Neural cell (in vitro differentiated cells): ENCODE results near the gene PEAK3. TPM values are rescaled to one million over a fixed set of nuclear protein-coding genes. Genes with fewer than 3 reads are reported as not detected.

Experiments used
- H2AFZ ChIP-seq: fragments of 200-600, 300-800 bp; sonication (generic), shearing (Covaris generic); 2 replicates; pipeline ENCODE4 v1.6.0; 2014; ENCODE audit warnings: low read depth, mild to moderate bottlenecking, antibody characterized with exemption, low read length, moderate library complexity
- H3F3A ChIP-seq: fragments of 200-600 bp; shearing (Covaris generic); 2 replicates; pipeline ENCODE4 v1.6.1; 2016; ENCODE audit warnings: mild to moderate bottlenecking, moderate library complexity, mixed read lengths, antibody characterized with exemption, low read length; ENCODE audit not compliant: insufficient read depth, poor library complexity, severe bottlenecking
- H3K27ac ChIP-seq: fragments of 200-600, 300-800 bp; sonication (generic), shearing (Covaris generic); 2 replicates; pipeline ENCODE4 v1.5.1; 2014; ENCODE audit warnings: mild to moderate bottlenecking, low read length, moderate library complexity
- H3K27me3 ChIP-seq: fragments of 300-800, 200-600 bp; sonication (generic), shearing (Covaris generic); 2 replicates; pipeline ENCODE4 v1.6.0; 2014; ENCODE audit warnings: mild to moderate bottlenecking, low read depth, low read length, moderate library complexity; ENCODE audit not compliant: insufficient read depth
- H3K36me3 ChIP-seq: fragments of 300-800, 200-600 bp; sonication (generic), shearing (Covaris generic); 2 replicates; pipeline ENCODE4 v1.5.1; 2014; ENCODE audit warnings: mild to moderate bottlenecking, antibody characterized with exemption, low read length, moderate library complexity; ENCODE audit not compliant: insufficient read depth
- H3K4me2 ChIP-seq: fragments of 300-800, 200-600 bp; sonication (generic), shearing (Covaris generic); 2 replicates; pipeline ENCODE4 v1.6.0; 2014; ENCODE audit warnings: mild to moderate bottlenecking, low read length
- H3K4me3 ChIP-seq: fragments of 300-800, 200-600 bp; sonication (generic), shearing (Covaris generic); 2 replicates; pipeline ENCODE4 v1.5.1; 2014; ENCODE audit warnings: mild to moderate bottlenecking, low read length, moderate library complexity
- H3K79me2 ChIP-seq: fragments of 200-600 bp; shearing (Covaris generic); replicated peaks from 2 replicates; pipeline ENCODE4 v1.6.0; 2014; ENCODE audit warnings: mild to moderate bottlenecking, low read length, moderate library complexity; ENCODE audit not compliant: insufficient read depth
- H3K9ac ChIP-seq: fragments of 300-800, 200-600 bp; sonication (generic), shearing (Covaris generic); 2 replicates; pipeline ENCODE4 v1.6.1; 2016; ENCODE audit warnings: mild to moderate bottlenecking, low read length, mixed read lengths
- H3K9me2 ChIP-seq: fragments of 200-600 bp; shearing (Covaris generic); 2 replicates; pipeline ENCODE4 v1.6.1; 2016; ENCODE audit warnings: mild to moderate bottlenecking, low read length, mixed read lengths; ENCODE audit not compliant: insufficient read depth
- H3K9me3 ChIP-seq: fragments of 200-600, 300-800 bp; sonication (generic), shearing (Covaris generic); 2 replicates; pipeline ENCODE4 v1.6.1; 2016; ENCODE audit warnings: mild to moderate bottlenecking, mixed run types, low read length, moderate library complexity, mixed read lengths
- H4K20me1 ChIP-seq: fragments of 200-600 bp; shearing (Covaris generic); 2 replicates; pipeline ENCODE4 v1.6.1; 2016; ENCODE audit warnings: mild to moderate bottlenecking, mixed run types; ENCODE audit not compliant: insufficient read depth
- EP300 ChIP-seq: fragments of 450-650 bp; conservative IDR thresholded peaks from 2 replicates; pipeline ENCODE4 v1.6.1; 2014; ENCODE audit warnings: antibody characterized with exemption, mild to moderate bottlenecking, moderate library complexity; ENCODE audit not compliant: poor library complexity, severe bottlenecking
- EZH2 ChIP-seq: fragments of 200-600, 300-800 bp; shearing (Covaris generic), sonication (generic); IDR thresholded peaks from 2 replicates; pipeline ENCODE4 v1.6.1; 2014; ENCODE audit warnings: antibody characterized with exemption, low read length, borderline replicate concordance, mild to moderate bottlenecking; ENCODE audit not compliant: insufficient read depth, poor library complexity, severe bottlenecking
- MXI1 ChIP-seq: fragments of 450-650 bp; conservative IDR thresholded peaks from 2 replicates; pipeline ENCODE4 v1.6.1; 2014; ENCODE audit warnings: antibody characterized with exemption, mild to moderate bottlenecking; ENCODE audit not compliant: poor library complexity, severe bottlenecking
- POLR2AphosphoS5 ChIP-seq: IDR thresholded peaks from 2 replicates; pipeline ENCODE4 v1.6.1; 2012
- RAD21 ChIP-seq: fragments of 450-650 bp; conservative IDR thresholded peaks from 2 replicates; pipeline ENCODE4 v1.6.1; 2014; ENCODE audit warnings: antibody characterized with exemption, mild to moderate bottlenecking, moderate library complexity
- SMC3 ChIP-seq: fragments of 450-650 bp; conservative IDR thresholded peaks from 2 replicates; pipeline ENCODE4 v1.6.1; 2014; ENCODE audit warnings: antibody characterized with exemption, mild to moderate bottlenecking, moderate library complexity; ENCODE audit not compliant: poor library complexity
- TAF1 ChIP-seq: IDR thresholded peaks from 2 replicates; pipeline ENCODE4 v1.6.1; 2012; ENCODE audit warnings: low read depth
- polyA plus RNA-seq: library from polyadenylated mRNA; depleted of rRNA; stranded (reverse); fragments of >200 nt; gene quantifications from 2 replicates; pipeline ENCODE4 v1.2.3, GENCODE V29; 2014
- TF ChIP-seq, protein P1 (sequence below): fragments of 450-650 bp; IDR thresholded peaks from 2 replicates; pipeline ENCODE4 v1.5.1; 2014; ENCODE audit warnings: antibody characterized with exemption, mild to moderate bottlenecking, moderate library complexity; ENCODE audit not compliant: poor library complexity, severe bottlenecking
- TF ChIP-seq, protein P2 (sequence below): IDR thresholded peaks from 2 replicates; pipeline ENCODE4 v1.6.1; 2012; ENCODE audit warnings: borderline replicate concordance

The PEAK3 gene
- polyA plus RNA-seq, 1 donor from 2014 or later = not detected

GRCh38 chr19:2234996-2235380, 47.0 kb downstream of the PEAK3 start:
- H3K9ac ChIP-seq = peak overlapping the region; percentile 92
- H4K20me1 ChIP-seq = no peaks in the 10 kb centered on the region
- peak overlapping the region; percentile 52 for H3K4me2 ChIP-seq
- H3K27ac ChIP-seq = peak overlapping the region; percentile 93
- peaks cover 52% of the 10 kb centered on the region for H3K79me2 ChIP-seq
- H3K4me3 ChIP-seq = peak overlapping the region; percentile 94
- H3K9me2 ChIP-seq = no peaks in the 10 kb centered on the region
- TF ChIP-seq EZH2 (no peak), TAF1 (no peak), POLR2AphosphoS5 (no peak), RAD21 (no peak), SMC3 (no peak), MXI1 (no peak), EP300 (no peak)
- TF ChIP-seq, protein P1, sequence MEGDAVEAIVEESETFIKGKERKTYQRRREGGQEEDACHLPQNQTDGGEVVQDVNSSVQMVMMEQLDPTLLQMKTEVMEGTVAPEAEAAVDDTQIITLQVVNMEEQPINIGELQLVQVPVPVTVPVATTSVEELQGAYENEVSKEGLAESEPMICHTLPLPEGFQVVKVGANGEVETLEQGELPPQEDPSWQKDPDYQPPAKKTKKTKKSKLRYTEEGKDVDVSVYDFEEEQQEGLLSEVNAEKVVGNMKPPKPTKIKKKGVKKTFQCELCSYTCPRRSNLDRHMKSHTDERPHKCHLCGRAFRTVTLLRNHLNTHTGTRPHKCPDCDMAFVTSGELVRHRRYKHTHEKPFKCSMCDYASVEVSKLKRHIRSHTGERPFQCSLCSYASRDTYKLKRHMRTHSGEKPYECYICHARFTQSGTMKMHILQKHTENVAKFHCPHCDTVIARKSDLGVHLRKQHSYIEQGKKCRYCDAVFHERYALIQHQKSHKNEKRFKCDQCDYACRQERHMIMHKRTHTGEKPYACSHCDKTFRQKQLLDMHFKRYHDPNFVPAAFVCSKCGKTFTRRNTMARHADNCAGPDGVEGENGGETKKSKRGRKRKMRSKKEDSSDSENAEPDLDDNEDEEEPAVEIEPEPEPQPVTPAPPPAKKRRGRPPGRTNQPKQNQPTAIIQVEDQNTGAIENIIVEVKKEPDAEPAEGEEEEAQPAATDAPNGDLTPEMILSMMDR = no peak
- TF ChIP-seq, protein P2, sequence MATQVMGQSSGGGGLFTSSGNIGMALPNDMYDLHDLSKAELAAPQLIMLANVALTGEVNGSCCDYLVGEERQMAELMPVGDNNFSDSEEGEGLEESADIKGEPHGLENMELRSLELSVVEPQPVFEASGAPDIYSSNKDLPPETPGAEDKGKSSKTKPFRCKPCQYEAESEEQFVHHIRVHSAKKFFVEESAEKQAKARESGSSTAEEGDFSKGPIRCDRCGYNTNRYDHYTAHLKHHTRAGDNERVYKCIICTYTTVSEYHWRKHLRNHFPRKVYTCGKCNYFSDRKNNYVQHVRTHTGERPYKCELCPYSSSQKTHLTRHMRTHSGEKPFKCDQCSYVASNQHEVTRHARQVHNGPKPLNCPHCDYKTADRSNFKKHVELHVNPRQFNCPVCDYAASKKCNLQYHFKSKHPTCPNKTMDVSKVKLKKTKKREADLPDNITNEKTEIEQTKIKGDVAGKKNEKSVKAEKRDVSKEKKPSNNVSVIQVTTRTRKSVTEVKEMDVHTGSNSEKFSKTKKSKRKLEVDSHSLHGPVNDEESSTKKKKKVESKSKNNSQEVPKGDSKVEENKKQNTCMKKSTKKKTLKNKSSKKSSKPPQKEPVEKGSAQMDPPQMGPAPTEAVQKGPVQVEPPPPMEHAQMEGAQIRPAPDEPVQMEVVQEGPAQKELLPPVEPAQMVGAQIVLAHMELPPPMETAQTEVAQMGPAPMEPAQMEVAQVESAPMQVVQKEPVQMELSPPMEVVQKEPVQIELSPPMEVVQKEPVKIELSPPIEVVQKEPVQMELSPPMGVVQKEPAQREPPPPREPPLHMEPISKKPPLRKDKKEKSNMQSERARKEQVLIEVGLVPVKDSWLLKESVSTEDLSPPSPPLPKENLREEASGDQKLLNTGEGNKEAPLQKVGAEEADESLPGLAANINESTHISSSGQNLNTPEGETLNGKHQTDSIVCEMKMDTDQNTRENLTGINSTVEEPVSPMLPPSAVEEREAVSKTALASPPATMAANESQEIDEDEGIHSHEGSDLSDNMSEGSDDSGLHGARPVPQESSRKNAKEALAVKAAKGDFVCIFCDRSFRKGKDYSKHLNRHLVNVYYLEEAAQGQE = no peak
- H3K27me3 ChIP-seq = no peaks in the 10 kb centered on the region
- no peaks in the 10 kb centered on the region for H3K36me3 ChIP-seq
- H2AFZ ChIP-seq = no peak overlapping the region
- H3K9me3 ChIP-seq = no peaks in the 10 kb centered on the region
- H3F3A ChIP-seq = no peaks in the 10 kb centered on the region

GRCh38 chr19:2233601-2234280, 48.2 kb downstream of the PEAK3 start:
- no peaks in the 10 kb centered on the region for H3K9me2 ChIP-seq
- no peaks in the 10 kb centered on the region for H3F3A ChIP-seq
- no peaks in the 10 kb centered on the region for H3K9me3 ChIP-seq
- no peak overlapping the region for H3K4me3 ChIP-seq
- H3K27me3 ChIP-seq = no peaks in the 10 kb centered on the region
- no peak overlapping the region for H2AFZ ChIP-seq
- no peak for TF ChIP-seq SMC3
- TF ChIP-seq EP300 = no peak
- TF ChIP-seq EZH2 = no peak
- TF ChIP-seq TAF1 = no peak
- TF ChIP-seq RAD21 = no peak
- TF ChIP-seq, protein P2 = no peak
- TF ChIP-seq, protein P1 = no peak
- TF ChIP-seq POLR2AphosphoS5 = no peak
- no peak for TF ChIP-seq MXI1
- no peak overlapping the region for H3K27ac ChIP-seq
- no peak overlapping the region for H3K4me2 ChIP-seq
- H3K79me2 ChIP-seq = peaks cover 40% of the 10 kb centered on the region
- no peaks in the 10 kb centered on the region for H3K36me3 ChIP-seq
- H3K9ac ChIP-seq = no peak overlapping the region
- H4K20me1 ChIP-seq = no peaks in the 10 kb centered on the region
